K562 (cell line): Measurements from ENCODE around the gene CDC42BPB. TPM values are rescaled to one million over a fixed set of nuclear protein-coding genes. Genes with fewer than 3 reads are reported as not detected.

Source experiments
- ATAC-seq: fragments of 200-7000 bp; cut with Tn5 transposase; 3 replicates; pipeline ENCODE4 v1.9.1; 2020; ENCODE audit warnings: moderate library complexity
- BruUV-seq: library from RNA; stranded (reverse); fragments of 400-500 nt; replicated peaks from 2 replicates; lab custom pipeline; 2021; lab: Mats Ljungman, UMichigan
- CTCF ChIA-PET: fragments of 300-600 bp; formaldehyde crosslinking; extraction: SDS; loops from one replicate; lab custom pipeline; 2021; ENCODE audit warnings: low intra/inter-chr PET ratio; lab: Yijun Ruan, JAX
- POLR2A ChIA-PET: fragments of 300-600, 350-650 bp; sonication (Branson Sonifier 250); formaldehyde crosslinking; extraction: SDS; loops from one replicate; lab custom pipeline; 2021; ENCODE audit warnings: antibody characterized with exemption, inconsistent platforms; lab: Yijun Ruan, JAX
- DNase-seq, 4 experiments: peaks; one replicate each; pipeline versions ENCODE4 v3.0.0 to v3.0.0-alpha.2; 2011 to 2018; ENCODE audit warnings: low spot score in 3 of 4, mixed read lengths in 3 of 4; ENCODE audit errors: extremely low read depth in 1 of 4
- FAIRE-seq: peaks from 2 replicates; lab custom pipeline; 2011; peaks lifted over from hg19 to GRCh38; lab: Jason Lieb, UNC
- H2AFZ ChIP-seq: 2 replicates; pipeline ENCODE4 v1.6.0; 2011; ENCODE audit warnings: low read depth, low read length, control low read depth, inconsistent platforms
- H3K27ac ChIP-seq: fragments of 200-600 bp; 3 replicates; pipeline ENCODE4 v1.8.0; 2011; ENCODE audit warnings: low read depth, mild to moderate bottlenecking, control low read depth, inconsistent platforms, low read length, moderate library complexity, mixed read lengths; ENCODE audit errors: extremely low read depth
- H3K27me3 ChIP-seq, 2 experiments: fragments of 300-600 bp in 1 of 2; 2 replicates in 1 of 2; 3 replicates in 1 of 2; pipeline versions ENCODE4 v1.6.0 to v1.8.0; 2011; ENCODE audit warnings: inconsistent platforms in 2 of 2, low read length in 2 of 2, mild to moderate bottlenecking in 1 of 2, mixed read lengths in 1 of 2, moderate library complexity in 1 of 2; ENCODE audit not compliant: control insufficient read depth in 2 of 2, insufficient read depth in 2 of 2
- H3K36me3 ChIP-seq: fragments of 300-600 bp; 3 replicates; pipeline ENCODE4 v1.8.0; 2011; ENCODE audit warnings: mild to moderate bottlenecking, low read length, inconsistent platforms; ENCODE audit not compliant: control insufficient read depth, insufficient read depth
- H3K4me1 ChIP-seq, 2 experiments: fragments of 200-600 bp in 1 of 2; replicated peaks in 1 of 2; 2 replicates in 1 of 2; 3 replicates in 1 of 2; pipeline versions ENCODE4 v1.5.1 to v1.8.0; 2011; ENCODE audit warnings: inconsistent platforms in 2 of 2, low read length in 2 of 2, mild to moderate bottlenecking in 1 of 2, mixed read lengths in 1 of 2, moderate library complexity in 1 of 2; ENCODE audit not compliant: control insufficient read depth in 2 of 2, insufficient read depth in 2 of 2
- H3K4me2 ChIP-seq: 2 replicates; pipeline ENCODE4 v1.6.1; 2011; ENCODE audit warnings: low read length, control low read depth, inconsistent platforms, mixed read lengths; ENCODE audit not compliant: insufficient read depth
- H3K4me3 ChIP-seq: fragments of 200-600 bp; sonication (generic), shearing (Covaris generic); 2 replicates; pipeline ENCODE4 v1.5.1; 2016; ENCODE audit warnings: control low read depth, inconsistent platforms
- H3K79me2 ChIP-seq: fragments of 200-600 bp; 3 replicates; pipeline ENCODE4 v1.8.0; 2011; ENCODE audit warnings: low read length, inconsistent platforms; ENCODE audit not compliant: control insufficient read depth, insufficient read depth
- H3K9ac ChIP-seq, 2 experiments: 2 replicates each; pipeline versions ENCODE4 v1.6.0 to v1.6.1; 2011; ENCODE audit warnings: low read depth in 2 of 2, low read length in 2 of 2, control low read depth in 1 of 2, inconsistent platforms in 1 of 2, mild to moderate bottlenecking in 1 of 2, mixed read lengths in 1 of 2; ENCODE audit not compliant: insufficient read depth in 1 of 2
- H3K9me1 ChIP-seq: one replicate; pipeline ENCODE4 v1.6.0; 2011; ENCODE audit warnings: inconsistent platforms, mild to moderate bottlenecking, low read length, moderate library complexity; ENCODE audit not compliant: control insufficient read depth, insufficient read depth
- H3K9me3 ChIP-seq: replicated peaks from 2 replicates; pipeline ENCODE4 v1.5.1; 2011; ENCODE audit warnings: low read depth, low read length, inconsistent platforms; ENCODE audit not compliant: control insufficient read depth, insufficient read depth
- H4K20me1 ChIP-seq: replicated peaks from 2 replicates; pipeline ENCODE4 v1.6.1; 2011; ENCODE audit warnings: low read length, inconsistent platforms, mixed read lengths; ENCODE audit not compliant: control insufficient read depth, insufficient read depth
- ARNT ChIP-seq, 2 experiments: fragments of 450-650 bp; IDR thresholded peaks; 2 replicates each; pipeline ENCODE4 v1.6.1; 2016; ENCODE audit warnings: mild to moderate bottlenecking in 1 of 2
- BHLHE40 ChIP-seq: IDR thresholded peaks from 2 replicates; pipeline ENCODE4 v1.6.1; 2011; ENCODE audit warnings: low read length, improper control_type of control experiment
- CBX5 ChIP-seq: IDR thresholded peaks from 2 replicates; pipeline ENCODE4 v1.6.1; 2014; ENCODE audit warnings: low read depth, borderline replicate concordance
- EHMT2 ChIP-seq: fragments of 450-650 bp; IDR thresholded peaks from 2 replicates; pipeline ENCODE4 v1.6.1; 2018; ENCODE audit warnings: antibody characterized with exemption
- ESRRA ChIP-seq: fragments of 450-650 bp; IDR thresholded peaks from 2 replicates; pipeline ENCODE4 v1.6.1; 2014; ENCODE audit warnings: low read depth, mild to moderate bottlenecking, moderate library complexity, borderline replicate concordance
- FOXJ2 ChIP-seq: fragments of 200-800 bp; sonication (Bioruptor generic); IDR thresholded peaks from 2 replicates; pipeline ENCODE4 v1.6.1; 2016; ENCODE audit warnings: missing genetic modification characterization, missing compliant biosample characterization
- MCM7 ChIP-seq, 2 experiments: fragments of 450-650 bp; IDR thresholded peaks; 2 replicates each; pipeline ENCODE4 v1.6.1; 2016 to 2018
- NFE2 ChIP-seq: IDR thresholded peaks from 2 replicates; pipeline ENCODE4 v1.6.1; 2014; ENCODE audit warnings: antibody characterized with exemption, low read depth
- POLR2AphosphoS5 ChIP-seq: IDR thresholded peaks from 2 replicates; pipeline ENCODE4 v1.6.1; 2011; ENCODE audit warnings: mild to moderate bottlenecking, low read depth, low read length, moderate library complexity; ENCODE audit not compliant: control insufficient read depth, insufficient read depth
- RERE ChIP-seq: sonication (generic); formaldehyde crosslinking; IDR thresholded peaks from 2 replicates; pipeline ENCODE4 v1.8.0; 2023; ENCODE audit warnings: missing genetic modification reagents, mild to moderate bottlenecking, borderline replicate concordance
- TFAM ChIP-seq: fragments of 250-450 bp; sonication (Bioruptor Pico); conservative IDR thresholded peaks from 2 replicates; pipeline ENCODE4 v1.5.0; 2021; ENCODE audit warnings: mild to moderate bottlenecking, moderate library complexity
- YY1 ChIP-seq, 3 experiments: IDR thresholded peaks; 2 replicates each; pipeline ENCODE4 v1.6.1; 2011; ENCODE audit warnings: low read length in 2 of 3, mild to moderate bottlenecking in 2 of 3, moderate library complexity in 2 of 3, borderline replicate concordance in 1 of 3, control low read depth in 1 of 3, low read depth in 1 of 3; ENCODE audit not compliant: insufficient read depth in 3 of 3, insufficient replicate concordance in 2 of 3, control insufficient read depth in 1 of 3, insufficient read length in 1 of 3; ENCODE audit errors: extremely low read depth in 1 of 3
- ZNF699 ChIP-seq: fragments of 250-450 bp; sonication (Bioruptor Pico); IDR thresholded peaks from 2 replicates; pipeline ENCODE4 v1.8.0; 2021; ENCODE audit warnings: mild to moderate bottlenecking, moderate library complexity; ENCODE audit not compliant: insufficient replicate concordance
- ZNF740 ChIP-seq, 3 experiments: fragments of 200-800 bp in 1 of 3; sonication (Bioruptor generic) in 1 of 3; sonication (generic) in 1 of 3; formaldehyde crosslinking in 1 of 3; IDR thresholded peaks; 2 replicates each; pipeline versions ENCODE4 v1.6.1 to v1.8.0; 2016 to 2022; ENCODE audit warnings: mild to moderate bottlenecking in 2 of 3, missing compliant biosample characterization in 2 of 3, missing genetic modification characterization in 2 of 3, missing genetic modification reagents in 1 of 3
- WGBS: fragments of 100-300 bp; shearing (Covaris generic); methylation state at CpG from one replicate; pipeline ENCODE4 v1.1.6; 2016; ENCODE audit warnings: low coverage, mixed read lengths; ENCODE audit not compliant: insufficient coverage; ENCODE audit errors: missing lambda C conversion rate; 5-methylcytosine and 5-hydroxymethylcytosine counted together
- in situ Hi-C: fragments of 300-500 bp; cut with MboI; formaldehyde crosslinking; loops from 4 replicates; pipeline ENCODE4 v1.15.0; 2018; ENCODE audit warnings: inconsistent platforms, mixed read lengths
- intact Hi-C: fragments of 100-400 bp; cut with micrococcal nuclease; formaldehyde crosslinking; loops from 2 replicates; pipeline ENCODE4 v1.14.2; 2022
- polyA plus RNA-seq, 8 experiments: library from polyadenylated mRNA; depleted of rRNA in 4 of 8; stranded (reverse) in 5 of 8; unstranded in 3 of 8; fragments of >200 nt; fragmentation: Nextera tagmentation in 2 of 8; fragmentation: Illumina TruSeq in 1 of 8; extraction: Ambion mirVana in 2 of 8; extraction: Trizol in 1 of 8; gene quantifications; 2 replicates each; pipeline versions ENCODE4 v1.2.1 to v1.2.3, GENCODE V29; 2011 to 2014; ENCODE audit warnings: inconsistent platforms in 1 of 8, missing spikeins in 1 of 8
- total RNA-seq, 7 experiments: library from RNA; depleted of rRNA in 6 of 7; stranded (reverse); fragments of >200 nt in 6 of 7; fragmentation: Illumina TruSeq in 2 of 7; extraction: Trizol in 2 of 7; gene quantifications; 2 replicates each; pipeline versions ENCODE4 v1.2.1 to v1.2.3, GENCODE V29; 2011 to 2021; ENCODE audit warnings: low replicate concordance in 1 of 7

Gene CDC42BPB
- total and polyA plus RNA-seq, 9 of the 15 experiments (the other 6 are each of a cell fraction or from before 2014, with no cell fraction given) = 0.07 to 24.3 (median 12.6) TPM

- Histone ChIP-seq H3K27me3 (peaks cover 0 to 8% of the 10 kb centered on the region in 2 experiments; a peak in 2 of 5 replicates), H3K79me2 (no peaks in the 10 kb centered on the region), H3K9ac (no peak overlapping the region), H3K27ac (no peak overlapping the region), H3K4me3 (no peak overlapping the region), H3K9me1 (no peaks in the 10 kb centered on the region), H4K20me1 (no peaks in the 10 kb centered on the region), H3K4me1 (peaks cover 0 to 25% of the 10 kb centered on the region in 2 experiments; a peak in 2 of 5 replicates), H2AFZ (no peak overlapping the region), H3K36me3 (no peaks in the 10 kb centered on the region), H3K4me2 (no peak overlapping the region), H3K9me3 (no peaks in the 10 kb centered on the region)
- DNase-seq = no peak
- no peak for FAIRE-seq
- POLR2A ChIA-PET = no interaction called here
- intact Hi-C loops (no loop called here), in situ Hi-C loops (loop anchor here (10.0 kb wide), 1 partner anchor 453 kb away; no protein-coding TSS in a partner anchor)
- WGBS = 6% methylated on average over 2 of the region's 2 CpGs
- no peak for TF ChIP-seq TFAM
- peak in 1 of 2 experiments; percentile 66; a peak in 1 of 4 replicates for TF ChIP-seq MCM7 (IDR thresholded peaks at IDR 0.05)
- no peak for TF ChIP-seq ZNF740 (CRISPR knock-in tag; IDR thresholded peaks at IDR 0.05)
- no peak for TF ChIP-seq ZNF740 (tag; IDR thresholded peaks at IDR 0.05)
- no peak for TF ChIP-seq NFE2
- TF ChIP-seq ARNT (IDR thresholded peaks at IDR 0.05) = no peak
- no peak for TF ChIP-seq ZNF699 (CRISPR knock-in tag)
- TF ChIP-seq RERE (CRISPR knock-in tag) = no peak
- TF ChIP-seq CBX5 = no peak
- TF ChIP-seq FOXJ2 (tag) = no peak
- TF ChIP-seq POLR2AphosphoS5 = no peak
- peak; percentile 74; the same call in 1 of the 2 replicates for TF ChIP-seq EHMT2
- TF ChIP-seq YY1 (IDR thresholded peaks at IDR 0.05; ENCODE audit: borderline replicate concordance in 1 of 3, control insufficient read depth in 1 of 3, extremely low read depth in 1 of 3, insufficient read depth in 3 of 3, insufficient read length in 1 of 3, insufficient replicate concordance in 2 of 3, low read depth in 1 of 3, low read length in 2 of 3) = no peak
- no peak for TF ChIP-seq ESRRA
- TF ChIP-seq BHLHE40 = no peak
- no TSS peak for BruUV-seq
- no peak for ATAC-seq
- CTCF ChIA-PET = no interaction called here
Observed at GRCh38 chr14:103081951-103082350, 24.6 kb upstream of the CDC42BPB start.
